Stimulated activated naive B cell treated with anti-CD40 and anti-IgM and Interleukin-4, amounts not matched to agents 10 μg/mL and 1 μg/mL and 100 μg/mL, for 72 hours (primary cell): ENCODE results near the gene SIAH2.

ENCODE experiments used
- ATAC-seq, 2 donors: fragments of 150-1000 bp; cut with Tn5 transposase; replicated peaks; 2 replicates each; pipeline ENCODE4 v1.10.0; 2021; ENCODE audit warnings: moderate library complexity in 1 of 2
- DNase-seq: peaks from one replicate; pipeline ENCODE4 v3.0.0; 2021
- H3K27ac Mint-ChIP-seq: one replicate; pipeline ENCODE4 v1.8.0; 2022; ENCODE audit warnings: mild to moderate bottlenecking, mixed read lengths
- H3K27me3 Mint-ChIP-seq, 2 donors: one replicate each; pipeline ENCODE4 v1.8.0; 2022; ENCODE audit warnings: mixed read lengths in 2 of 2
- H3K36me3 Mint-ChIP-seq, 2 donors: one replicate each; pipeline ENCODE4 v1.8.0; 2022; ENCODE audit warnings: mixed read lengths in 2 of 2, mild to moderate bottlenecking in 1 of 2
- H3K4me1 Mint-ChIP-seq, 2 donors: one replicate each; pipeline ENCODE4 v1.8.0; 2022; ENCODE audit warnings: mixed read lengths in 2 of 2, mild to moderate bottlenecking in 1 of 2
- H3K4me3 Mint-ChIP-seq, 2 donors: one replicate each; pipeline ENCODE4 v1.8.0; 2022; ENCODE audit warnings: mild to moderate bottlenecking in 2 of 2, mixed read lengths in 2 of 2, moderate library complexity in 1 of 2
- H3K9me3 Mint-ChIP-seq, 2 donors: one replicate each; pipeline ENCODE4 v1.8.0; 2022; ENCODE audit warnings: mixed read lengths in 2 of 2, mild to moderate bottlenecking in 1 of 2

Gene SIAH2

GRCh38 chr3:150747886-150748683, 14.9 kb downstream of the SIAH2 start:
- peaks cover 63 to 77% of the 10 kb centered on the region in 2 donors for H3K36me3 Mint-ChIP-seq
- DNase-seq, result no peak
- H3K27ac Mint-ChIP-seq, result peak overlapping the region; percentile 96

GRCh38 chr3:150746791-150747590, 16.0 kb downstream of the SIAH2 start:
- DNase-seq (no peak), ATAC-seq (peak; percentile 31 to 34)
- Mint-ChIP-seq H3K4me3 (peak overlapping the region; percentile 78), H3K36me3 (peaks cover 67 to 77% of the 10 kb centered on the region in 2 donors), H3K27ac (peak overlapping the region; percentile 96), H3K9me3 (peaks cover 0 to 3% of the 10 kb centered on the region in 2 donors), H3K4me1 (peaks cover 67 to 99% of the 10 kb centered on the region in 2 donors), H3K27me3 (no peaks in the 10 kb centered on the region)

More at GRCh38 chr3:150747886-150748683, 14.9 kb downstream of the SIAH2 start:
- Mint-ChIP-seq H3K4me1 (peaks cover 66 to 99% of the 10 kb centered on the region in 2 donors), H3K9me3 (no peaks in the 10 kb centered on the region), H3K4me3 (peak overlapping the region in 1 of 2 donors; percentile 4), H3K27me3 (no peaks in the 10 kb centered on the region)
- ATAC-seq, result peak; percentile 24 to 30

GRCh38 chr3:150745832-150746231, 17.1 kb downstream of the SIAH2 start:
- Mint-ChIP-seq H3K27ac (peak overlapping the region; percentile 37), H3K4me1 (peaks cover 67 to 99% of the 10 kb centered on the region in 2 donors)

GRCh38 chr3:150744919-150745211, 18.1 kb downstream of the SIAH2 start:
- Mint-ChIP-seq H3K27me3 (no peaks in the 10 kb centered on the region), H3K4me3 (peak overlapping the region; percentile 18 to 35), H3K36me3 (peaks cover 70 to 85% of the 10 kb centered on the region in 2 donors), H3K27ac (peak overlapping the region; percentile 99), H3K4me1 (peaks cover 65 to 100% of the 10 kb centered on the region in 2 donors), H3K9me3 (peaks cover 0 to 3% of the 10 kb centered on the region in 2 donors)
- DNase-seq (no peak), ATAC-seq (no peak)

More at GRCh38 chr3:150745832-150746231, 17.1 kb downstream of the SIAH2 start:
- H3K27me3 Mint-ChIP-seq, result no peaks in the 10 kb centered on the region
- H3K9me3 Mint-ChIP-seq, result peaks cover 0 to 3% of the 10 kb centered on the region in 2 donors
- H3K4me3 Mint-ChIP-seq, result peak overlapping the region; percentile 18 to 66
- H3K36me3 Mint-ChIP-seq, result peaks cover 66 to 82% of the 10 kb centered on the region in 2 donors
- DNase-seq (no peak), ATAC-seq (no peak)

DNA sequence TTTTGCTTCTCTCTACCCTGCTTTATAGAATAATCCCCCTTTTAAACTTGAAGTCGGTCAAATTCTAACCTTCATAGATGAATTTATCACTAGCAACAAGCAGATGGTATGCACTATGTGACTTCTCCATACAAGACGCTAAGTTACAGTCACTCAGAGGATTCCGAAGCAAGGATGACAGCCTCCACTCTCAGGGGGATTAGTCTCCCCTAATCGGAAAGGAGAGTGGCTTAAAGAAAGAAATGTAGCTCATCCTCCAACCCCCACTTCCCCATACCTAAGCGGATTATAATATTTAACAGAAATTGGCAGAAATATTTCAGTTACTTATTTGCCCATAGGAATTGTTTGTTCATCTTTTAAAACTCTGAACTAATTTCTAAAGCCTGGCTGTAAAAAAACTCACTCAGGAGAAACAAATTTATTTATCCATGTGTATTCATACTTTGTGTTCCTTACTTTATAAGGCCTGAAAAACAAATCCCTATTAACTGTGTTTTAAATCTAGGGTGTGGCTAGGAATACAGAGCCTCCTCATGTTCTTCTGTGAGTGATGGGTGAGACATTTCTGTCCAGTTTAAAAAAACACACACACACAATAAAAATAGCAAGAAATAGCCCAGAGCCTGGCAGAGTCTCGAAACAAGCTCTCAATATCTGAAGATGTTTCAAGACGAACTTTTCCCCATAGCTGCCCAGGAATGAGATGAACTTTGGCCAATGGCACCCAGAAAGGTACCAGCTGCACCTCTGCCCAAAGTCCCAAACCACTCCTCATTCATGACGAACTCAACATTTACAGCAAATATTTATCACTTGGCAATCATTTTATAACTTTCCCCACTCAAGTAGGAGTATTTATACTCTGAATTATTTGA, 18.7 kb downstream of the SIAH2 start:
- Mint-ChIP-seq H3K9me3 (peaks cover 0 to 3% of the 10 kb centered on the region in 2 donors), H3K4me3 (peak overlapping the region; percentile 18 to 35), H3K4me1 (peaks cover 66 to 100% of the 10 kb centered on the region in 2 donors), H3K36me3 (peaks cover 67 to 86% of the 10 kb centered on the region in 2 donors), H3K27me3 (no peaks in the 10 kb centered on the region), H3K27ac (peak overlapping the region; percentile 99)
- no peak for ATAC-seq
- DNase-seq, result no peak

GRCh38 chr3:150743508-150743907, 19.5 kb downstream of the SIAH2 start:
- DNase-seq (no peak), ATAC-seq (no peak)
- Mint-ChIP-seq H3K9me3 (peaks cover 0 to 3% of the 10 kb centered on the region in 2 donors), H3K4me3 (peak overlapping the region; percentile 57 to 60), H3K27ac (peak overlapping the region; percentile 99), H3K36me3 (peaks cover 62 to 80% of the 10 kb centered on the region in 2 donors), H3K27me3 (no peaks in the 10 kb centered on the region), H3K4me1 (peaks cover 63 to 99% of the 10 kb centered on the region in 2 donors)

DNA sequence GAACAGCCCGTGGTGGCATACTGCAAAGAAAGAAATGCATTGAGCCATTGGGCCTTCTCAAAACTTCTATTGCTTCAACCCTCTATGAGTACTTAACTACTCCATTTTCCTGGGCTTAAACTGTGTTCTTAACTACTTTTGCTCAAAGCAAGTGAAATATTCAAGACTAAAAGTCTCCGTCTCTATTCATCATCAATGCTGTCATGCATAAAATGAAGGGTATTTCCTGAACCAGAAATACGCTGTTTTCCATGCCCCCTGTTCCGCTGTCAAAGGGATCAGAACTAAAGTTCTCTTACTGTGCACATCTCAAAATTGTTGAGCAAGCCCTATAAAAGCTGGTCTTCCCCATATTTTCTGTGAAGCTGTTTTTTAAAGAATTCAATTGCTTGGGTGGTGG, 20.3 kb downstream of the SIAH2 start:
- ATAC-seq (no peak), DNase-seq (no peak)
- peaks cover 60 to 81% of the 10 kb centered on the region in 2 donors for H3K36me3 Mint-ChIP-seq
- peaks cover 70 to 99% of the 10 kb centered on the region in 2 donors for H3K4me1 Mint-ChIP-seq
- H3K27ac Mint-ChIP-seq, result peak overlapping the region; percentile 99
- H3K27me3 Mint-ChIP-seq, result no peaks in the 10 kb centered on the region
- H3K4me3 Mint-ChIP-seq, result peak overlapping the region; percentile 64 to 66
- peaks cover 0 to 3% of the 10 kb centered on the region in 2 donors for H3K9me3 Mint-ChIP-seq

DNA sequence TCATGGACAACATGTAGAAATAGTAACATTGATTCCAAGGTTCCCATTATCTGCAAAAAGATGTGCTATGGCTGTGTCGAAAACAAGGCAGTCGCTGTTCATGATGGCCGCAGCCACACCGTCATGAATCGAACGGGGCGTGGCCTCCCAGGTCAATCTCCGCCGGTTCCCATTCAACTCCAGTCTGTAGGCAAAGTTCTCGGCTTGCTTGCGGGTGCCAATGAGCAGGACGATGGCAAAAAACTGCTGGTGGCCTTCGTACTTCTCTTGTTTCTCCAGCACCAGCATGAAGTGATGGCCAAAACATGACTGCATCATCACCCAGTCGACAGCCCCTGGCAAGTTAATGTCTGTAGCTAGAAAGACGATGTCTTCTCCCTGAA, 20.8 kb downstream of the SIAH2 start:
- Mint-ChIP-seq H3K4me1 (peaks cover 70 to 99% of the 10 kb centered on the region in 2 donors), H3K36me3 (peaks cover 57 to 81% of the 10 kb centered on the region in 2 donors), H3K9me3 (peaks cover 0 to 3% of the 10 kb centered on the region in 2 donors), H3K27me3 (no peaks in the 10 kb centered on the region), H3K4me3 (peak overlapping the region; percentile 64 to 66), H3K27ac (peak overlapping the region; percentile 99)
- no peak for ATAC-seq
- no peak for DNase-seq

GRCh38 chr3:150741497-150742140, 21.4 kb downstream of the SIAH2 start:
- Mint-ChIP-seq H3K4me1 (peaks cover 67 to 99% of the 10 kb centered on the region in 2 donors), H3K4me3 (peak overlapping the region; percentile 72 to 85), H3K27me3 (no peaks in the 10 kb centered on the region), H3K27ac (peak overlapping the region; percentile 99), H3K9me3 (peaks cover 0 to 3% of the 10 kb centered on the region in 2 donors), H3K36me3 (peaks cover 52 to 79% of the 10 kb centered on the region in 2 donors)
- DNase-seq (no peak), ATAC-seq (no peak)

GRCh38 chr3:150740733-150741496, 22.1 kb downstream of the SIAH2 start:
- no peaks in the 10 kb centered on the region for H3K27me3 Mint-ChIP-seq
- peaks cover 0 to 3% of the 10 kb centered on the region in 2 donors for H3K9me3 Mint-ChIP-seq
- H3K4me1 Mint-ChIP-seq, result peaks cover 68 to 99% of the 10 kb centered on the region in 2 donors
- H3K27ac Mint-ChIP-seq, result peak overlapping the region; percentile 99
- ATAC-seq (peak; percentile 51 to 56), DNase-seq (peak; percentile 60)
- H3K4me3 Mint-ChIP-seq, result peak overlapping the region; percentile 72 to 85
- H3K36me3 Mint-ChIP-seq, result peaks cover 53 to 79% of the 10 kb centered on the region in 2 donors

DNA sequence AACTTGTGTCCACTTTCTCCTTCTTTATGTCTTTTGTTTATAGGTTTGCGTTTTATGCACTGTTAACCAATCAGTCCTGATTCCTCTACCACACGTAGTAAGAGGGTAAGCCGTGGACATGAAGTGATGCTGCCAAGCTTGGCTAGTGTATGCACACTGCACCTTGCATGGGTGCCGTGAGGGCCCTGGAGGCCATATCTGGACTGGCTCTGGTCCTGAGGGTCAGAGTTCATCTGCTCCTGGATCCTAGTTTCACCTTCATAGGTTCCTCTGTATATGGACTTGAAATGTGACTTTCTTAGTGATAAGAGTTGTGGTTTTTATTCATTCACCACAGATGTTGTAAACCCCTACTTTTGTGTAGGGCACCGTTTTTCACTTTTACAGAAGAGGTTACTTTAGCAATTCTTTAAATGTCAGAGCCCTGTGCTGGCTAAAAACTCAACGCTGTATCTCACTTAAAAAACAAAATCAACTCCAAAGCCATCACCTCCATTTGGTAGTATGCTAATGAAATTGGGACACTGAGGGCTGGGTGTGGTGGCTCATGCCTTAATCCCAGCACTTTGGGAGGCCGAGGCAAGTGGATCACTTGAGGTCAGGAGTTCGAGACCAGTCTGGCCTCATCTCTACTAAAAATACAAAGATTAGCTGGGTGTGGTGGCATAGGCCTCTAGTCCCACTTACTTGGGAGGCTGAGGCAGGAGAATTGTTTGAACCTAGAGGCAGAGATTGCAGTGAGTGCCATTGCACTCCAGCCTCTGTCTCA, 22.9 kb downstream of the SIAH2 start:
- Mint-ChIP-seq H3K36me3 (peaks cover 53 to 79% of the 10 kb centered on the region in 2 donors), H3K27me3 (no peaks in the 10 kb centered on the region), H3K27ac (peak overlapping the region; percentile 99), H3K4me3 (peak overlapping the region; percentile 72 to 85), H3K4me1 (peaks cover 68 to 99% of the 10 kb centered on the region in 2 donors), H3K9me3 (peaks cover 0 to 3% of the 10 kb centered on the region in 2 donors)
- peak; percentile 39 to 59 for ATAC-seq
- no peak for DNase-seq

DNA sequence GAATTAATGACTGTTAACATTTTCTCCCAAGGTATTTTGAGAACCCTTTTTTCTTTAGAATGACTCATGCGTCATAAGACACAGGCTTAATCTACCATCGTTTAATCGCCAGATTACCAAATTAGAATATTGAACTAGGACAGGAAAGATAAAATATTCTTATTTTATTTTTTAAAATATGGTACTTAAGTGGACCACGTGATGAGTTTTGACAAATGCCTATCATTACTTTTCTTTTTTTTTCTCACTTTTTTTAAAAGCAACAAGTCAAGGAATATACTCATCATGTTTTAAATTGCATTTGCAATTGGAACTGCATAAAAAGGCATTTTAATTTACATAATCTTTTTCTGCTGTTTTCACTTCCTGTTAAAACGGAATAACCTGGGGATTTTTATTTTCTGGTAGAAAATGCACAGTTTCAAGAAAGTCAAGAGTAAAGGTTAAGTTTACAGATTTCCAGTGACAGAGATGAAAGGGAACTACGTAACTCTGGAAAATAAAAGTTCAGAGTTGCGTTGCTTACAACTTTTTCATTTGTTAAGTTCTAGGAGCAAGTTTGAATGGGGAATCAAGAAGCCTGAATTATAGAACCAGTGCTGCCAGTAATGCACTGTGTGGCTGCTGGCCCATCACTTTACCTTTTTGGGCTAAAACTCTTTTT, 23.6 kb downstream of the SIAH2 start:
- Mint-ChIP-seq H3K4me3 (peak overlapping the region; percentile 72 to 85), H3K9me3 (peaks cover 0 to 3% of the 10 kb centered on the region in 2 donors), H3K4me1 (peaks cover 61 to 94% of the 10 kb centered on the region in 2 donors), H3K36me3 (peaks cover 49 to 77% of the 10 kb centered on the region in 2 donors), H3K27ac (peak overlapping the region; percentile 99), H3K27me3 (no peaks in the 10 kb centered on the region)
- DNase-seq, result no peak
- peak; percentile 42 to 54 for ATAC-seq
